Body of pancreas (tissue), 4 donors: ENCODE data around the gene MREG.

Source experiments
- POLR2A ChIP-seq, 3 donors: fragments of 450-650 bp; IDR thresholded peaks; one replicate each; pipeline ENCODE4 v1.6.1; 2016; ENCODE audit warnings: antibody characterized with exemption in 3 of 3, mild to moderate bottlenecking in 2 of 3
- TF ChIP-seq, protein P1 (sequence below), 7 experiments: fragments of 450-650 bp in 4 of 7; fragments of 200-600 bp in 3 of 7; sonication (generic) in 3 of 7; IDR thresholded peaks; one replicate each; pipeline ENCODE4 v1.5.1; 2016 to 2019; ENCODE audit warnings: antibody characterized with exemption in 7 of 7

DNA sequence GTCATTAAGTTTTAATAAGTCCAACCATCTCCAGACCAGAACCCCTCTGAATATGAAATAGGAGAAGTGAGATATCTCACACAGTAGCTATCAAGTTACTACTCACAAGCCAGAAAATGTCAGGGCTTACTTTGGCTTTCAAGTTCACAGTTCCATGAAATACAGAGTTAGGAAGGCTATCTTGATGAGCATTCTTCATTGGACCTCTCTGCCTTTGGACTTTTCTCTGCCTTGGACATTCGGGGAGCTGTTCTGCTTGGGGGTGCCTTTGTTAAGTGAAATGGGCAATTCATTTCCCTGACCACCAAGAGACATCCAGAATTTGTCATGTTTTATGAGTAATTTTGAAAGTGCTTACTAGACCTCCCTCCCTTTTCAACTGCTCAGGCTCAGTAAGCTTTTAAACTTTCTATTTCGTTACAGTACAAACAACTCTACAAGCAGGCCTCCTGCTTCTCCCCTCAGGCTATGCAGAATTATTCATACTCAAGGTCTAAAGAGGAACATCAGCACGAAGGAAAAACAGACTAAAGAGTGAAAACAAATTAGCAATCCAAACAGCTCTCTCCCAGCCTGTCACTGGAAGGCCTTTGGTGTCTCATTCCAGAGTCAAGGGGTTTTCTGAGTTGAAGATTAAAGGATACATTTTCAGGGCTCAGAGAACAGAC lies 95.3 kb downstream of the MREG start:
- TF ChIP-seq, protein P1, sequence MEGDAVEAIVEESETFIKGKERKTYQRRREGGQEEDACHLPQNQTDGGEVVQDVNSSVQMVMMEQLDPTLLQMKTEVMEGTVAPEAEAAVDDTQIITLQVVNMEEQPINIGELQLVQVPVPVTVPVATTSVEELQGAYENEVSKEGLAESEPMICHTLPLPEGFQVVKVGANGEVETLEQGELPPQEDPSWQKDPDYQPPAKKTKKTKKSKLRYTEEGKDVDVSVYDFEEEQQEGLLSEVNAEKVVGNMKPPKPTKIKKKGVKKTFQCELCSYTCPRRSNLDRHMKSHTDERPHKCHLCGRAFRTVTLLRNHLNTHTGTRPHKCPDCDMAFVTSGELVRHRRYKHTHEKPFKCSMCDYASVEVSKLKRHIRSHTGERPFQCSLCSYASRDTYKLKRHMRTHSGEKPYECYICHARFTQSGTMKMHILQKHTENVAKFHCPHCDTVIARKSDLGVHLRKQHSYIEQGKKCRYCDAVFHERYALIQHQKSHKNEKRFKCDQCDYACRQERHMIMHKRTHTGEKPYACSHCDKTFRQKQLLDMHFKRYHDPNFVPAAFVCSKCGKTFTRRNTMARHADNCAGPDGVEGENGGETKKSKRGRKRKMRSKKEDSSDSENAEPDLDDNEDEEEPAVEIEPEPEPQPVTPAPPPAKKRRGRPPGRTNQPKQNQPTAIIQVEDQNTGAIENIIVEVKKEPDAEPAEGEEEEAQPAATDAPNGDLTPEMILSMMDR (IDR thresholded peaks at IDR 0.05) = no peak
- TF ChIP-seq POLR2A (IDR thresholded peaks at IDR 0.05) = no peak
